ENCODE results near the gene FOXF2. TPM values are rescaled to one million over a fixed set of nuclear protein-coding genes. Genes with fewer than 3 reads are reported as not detected.

FOXF2 gene
- total RNA-seq, 1 donor from 2014 or later = not detected

GRCh38 chr6:1426416-1426815, 37.0 kb downstream of the FOXF2 start:
- TF ChIP-seq, protein P1, sequence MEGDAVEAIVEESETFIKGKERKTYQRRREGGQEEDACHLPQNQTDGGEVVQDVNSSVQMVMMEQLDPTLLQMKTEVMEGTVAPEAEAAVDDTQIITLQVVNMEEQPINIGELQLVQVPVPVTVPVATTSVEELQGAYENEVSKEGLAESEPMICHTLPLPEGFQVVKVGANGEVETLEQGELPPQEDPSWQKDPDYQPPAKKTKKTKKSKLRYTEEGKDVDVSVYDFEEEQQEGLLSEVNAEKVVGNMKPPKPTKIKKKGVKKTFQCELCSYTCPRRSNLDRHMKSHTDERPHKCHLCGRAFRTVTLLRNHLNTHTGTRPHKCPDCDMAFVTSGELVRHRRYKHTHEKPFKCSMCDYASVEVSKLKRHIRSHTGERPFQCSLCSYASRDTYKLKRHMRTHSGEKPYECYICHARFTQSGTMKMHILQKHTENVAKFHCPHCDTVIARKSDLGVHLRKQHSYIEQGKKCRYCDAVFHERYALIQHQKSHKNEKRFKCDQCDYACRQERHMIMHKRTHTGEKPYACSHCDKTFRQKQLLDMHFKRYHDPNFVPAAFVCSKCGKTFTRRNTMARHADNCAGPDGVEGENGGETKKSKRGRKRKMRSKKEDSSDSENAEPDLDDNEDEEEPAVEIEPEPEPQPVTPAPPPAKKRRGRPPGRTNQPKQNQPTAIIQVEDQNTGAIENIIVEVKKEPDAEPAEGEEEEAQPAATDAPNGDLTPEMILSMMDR (IDR thresholded peaks at IDR 0.05; ENCODE audit: unreplicated experiment) = no peak
- no peak for DNase-seq (ENCODE audit: low spot score, unreplicated experiment)
- H3K9me3 Mint-ChIP-seq (ENCODE audit: low read depth) = no peaks in the 10 kb centered on the region
- no peak overlapping the region for H3K4me3 Mint-ChIP-seq (ENCODE audit: low read depth)
- peaks cover 36% of the 10 kb centered on the region for H3K27me3 Mint-ChIP-seq
- no peaks in the 10 kb centered on the region for H3K4me1 Mint-ChIP-seq (ENCODE audit: low read depth)
- no peaks in the 10 kb centered on the region for H3K36me3 Mint-ChIP-seq (ENCODE audit: insufficient read depth)
- H3K27ac Mint-ChIP-seq = no peak overlapping the region

GRCh38 chr6:1435806-1436205, 46.4 kb downstream of the FOXF2 start:
- peaks cover 6% of the 10 kb centered on the region for H3K4me1 Mint-ChIP-seq (ENCODE audit: low read depth)

DNA sequence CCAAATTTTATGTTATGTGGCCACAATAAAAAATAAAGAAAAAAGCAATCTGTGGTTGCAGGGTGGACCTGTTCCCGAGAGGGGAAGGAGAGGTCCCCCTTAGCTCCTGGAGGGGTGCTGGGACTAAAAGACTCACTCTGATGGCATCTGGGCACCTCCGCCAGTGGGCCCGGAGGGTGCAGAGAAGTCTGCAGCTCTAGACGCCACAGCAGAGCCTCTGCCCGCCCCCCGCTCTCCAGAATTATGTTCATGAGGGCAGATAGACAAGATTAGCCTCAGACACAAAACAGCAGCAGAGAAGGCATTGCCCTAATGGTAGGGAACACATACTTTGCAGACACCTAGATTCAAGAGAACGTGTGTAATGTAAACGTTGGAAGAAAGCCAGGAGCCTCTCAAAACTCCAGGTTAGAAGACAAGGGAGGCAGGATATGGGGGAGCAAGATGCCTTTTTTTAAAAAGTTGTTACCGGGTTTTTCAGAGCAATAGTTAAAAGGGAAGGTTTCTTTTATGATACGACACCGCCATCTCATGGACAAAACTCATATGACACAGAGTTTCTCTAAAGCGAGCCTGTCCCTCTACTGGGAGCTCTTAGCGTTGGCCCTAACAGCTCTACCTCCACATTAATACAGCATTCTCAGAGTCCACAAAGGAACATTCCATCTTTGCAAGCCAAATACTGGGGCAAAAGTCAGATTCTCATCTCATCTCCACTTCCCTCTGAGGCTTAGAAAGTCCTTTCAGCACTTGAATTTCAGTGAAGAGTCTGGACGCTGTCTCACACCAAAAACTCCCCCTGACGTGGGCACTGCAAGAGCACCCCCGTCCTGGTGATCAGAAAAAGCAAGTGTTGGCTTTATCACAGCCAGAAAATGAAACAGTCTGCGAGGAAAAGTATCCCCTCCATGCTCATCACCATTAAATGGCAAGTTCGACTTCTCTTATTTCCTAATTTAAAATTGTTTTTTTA, 47.2 kb downstream of the FOXF2 start:
- TF ChIP-seq, protein P1 (IDR thresholded peaks at IDR 0.05; ENCODE audit: unreplicated experiment) = peak; percentile 85
- no peak overlapping the region for H3K4me3 Mint-ChIP-seq (ENCODE audit: low read depth)
- H3K27ac Mint-ChIP-seq = no peak overlapping the region
- H3K36me3 Mint-ChIP-seq (ENCODE audit: insufficient read depth) = no peaks in the 10 kb centered on the region
- H3K4me1 Mint-ChIP-seq (ENCODE audit: low read depth) = peaks cover 6% of the 10 kb centered on the region
- DNase-seq (ENCODE audit: low spot score, unreplicated experiment) = peak; percentile 54
- H3K27me3 Mint-ChIP-seq = peaks cover 36% of the 10 kb centered on the region
- no peaks in the 10 kb centered on the region for H3K9me3 Mint-ChIP-seq (ENCODE audit: low read depth)

More at GRCh38 chr6:1435806-1436205, 46.4 kb downstream of the FOXF2 start:
- TF ChIP-seq, protein P1 (IDR thresholded peaks at IDR 0.05; ENCODE audit: unreplicated experiment) = no peak
- no peaks in the 10 kb centered on the region for H3K36me3 Mint-ChIP-seq (ENCODE audit: insufficient read depth)
- no peak for DNase-seq (ENCODE audit: low spot score, unreplicated experiment)
- no peaks in the 10 kb centered on the region for H3K9me3 Mint-ChIP-seq (ENCODE audit: low read depth)
- peaks cover 36% of the 10 kb centered on the region for H3K27me3 Mint-ChIP-seq
- no peak overlapping the region for H3K4me3 Mint-ChIP-seq (ENCODE audit: low read depth)
- no peak overlapping the region for H3K27ac Mint-ChIP-seq

DNA sequence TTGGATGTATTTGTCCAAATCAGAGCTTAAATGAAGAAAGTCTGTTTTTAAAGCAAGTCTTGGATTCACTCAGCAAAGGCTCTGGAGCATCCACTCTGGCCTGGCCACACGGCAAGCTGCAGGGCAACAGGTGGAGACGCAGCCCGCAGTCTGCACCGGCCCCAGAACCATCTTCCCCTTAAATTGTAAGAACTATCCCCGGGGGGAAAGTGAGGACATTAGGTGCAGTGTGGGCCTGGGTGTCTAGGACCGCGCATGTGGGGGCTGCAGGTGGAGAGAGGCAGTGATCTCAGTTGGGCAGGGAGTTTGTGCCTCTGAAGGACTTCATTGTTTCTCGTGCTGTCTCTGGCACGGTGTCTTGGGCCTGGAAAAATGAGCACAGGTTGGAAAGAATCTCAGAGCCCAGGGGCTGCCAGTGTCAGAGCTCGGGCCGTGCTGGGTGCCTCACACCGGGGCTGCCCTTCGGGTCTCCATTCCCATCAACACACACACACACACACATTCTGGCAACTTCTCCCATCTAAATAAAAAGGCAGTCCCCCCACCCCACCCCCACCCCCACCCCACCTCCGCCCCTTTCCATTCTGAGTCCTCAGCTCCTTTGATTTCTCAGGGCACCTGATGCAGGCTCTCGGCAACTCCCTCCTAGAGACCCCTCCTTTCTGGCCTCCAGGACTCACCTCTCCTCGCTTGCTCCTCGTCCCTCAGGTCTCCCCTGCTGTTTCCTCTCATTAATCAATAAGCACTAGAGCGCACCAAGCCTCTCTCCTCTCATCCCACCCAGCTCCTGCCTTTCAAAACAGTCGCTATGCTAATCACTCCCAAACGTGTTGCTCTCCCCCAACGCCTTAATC, 48.4 kb downstream of the FOXF2 start:
- TF ChIP-seq, protein P1 (IDR thresholded peaks at IDR 0.05; ENCODE audit: unreplicated experiment) = no peak
- Mint-ChIP-seq H3K36me3 (ENCODE audit: insufficient read depth) (no peaks in the 10 kb centered on the region), H3K27me3 (peaks cover 39% of the 10 kb centered on the region), H3K27ac (no peak overlapping the region), H3K9me3 (ENCODE audit: low read depth) (peaks cover 7% of the 10 kb centered on the region), H3K4me3 (ENCODE audit: low read depth) (no peak overlapping the region), H3K4me1 (ENCODE audit: low read depth) (peaks cover 6% of the 10 kb centered on the region)
- DNase-seq (ENCODE audit: low spot score, unreplicated experiment) = no peak

DNA sequence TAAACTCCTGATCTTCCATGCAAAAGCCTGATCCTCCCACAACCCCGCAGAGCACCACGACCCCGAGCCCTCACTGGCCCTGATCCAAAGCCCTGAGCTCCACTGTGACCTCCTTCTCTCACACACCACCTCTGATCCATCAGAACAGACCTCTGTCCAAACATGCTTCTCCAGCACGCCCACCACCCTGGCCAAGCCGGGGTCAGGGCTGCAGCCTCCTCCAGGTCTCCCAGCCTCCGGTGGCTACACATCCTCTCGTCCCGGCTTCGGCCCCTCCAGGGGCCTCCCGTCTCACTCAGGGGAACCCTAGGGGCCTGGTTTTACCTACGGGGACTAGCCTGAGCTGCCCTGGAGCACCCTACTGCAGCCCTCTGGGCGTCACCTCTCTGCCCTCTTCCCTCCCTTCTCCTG, 49.1 kb downstream of the FOXF2 start:
- DNase-seq (ENCODE audit: low spot score, unreplicated experiment) = no peak
- H3K27ac Mint-ChIP-seq = peak overlapping the region; percentile 23
- peaks cover 6% of the 10 kb centered on the region for H3K4me1 Mint-ChIP-seq (ENCODE audit: low read depth)
- TF ChIP-seq, protein P1 (IDR thresholded peaks at IDR 0.05; ENCODE audit: unreplicated experiment) = no peak
- no peaks in the 10 kb centered on the region for H3K36me3 Mint-ChIP-seq (ENCODE audit: insufficient read depth)
- H3K9me3 Mint-ChIP-seq (ENCODE audit: low read depth) = peaks cover 7% of the 10 kb centered on the region
- H3K4me3 Mint-ChIP-seq (ENCODE audit: low read depth) = no peak overlapping the region
- H3K27me3 Mint-ChIP-seq = peaks cover 39% of the 10 kb centered on the region
